HG03378 (cell line): Measurements from ENCODE around the gene ICE2.

ENCODE experiments used
- ATAC-seq: cut with Tn5 transposase; IDR thresholded peaks from one replicate; pipeline ENCODE4 v1.9.1; 2021; ENCODE audit warnings: mild to moderate bottlenecking, moderate library complexity; ENCODE audit not compliant: unreplicated experiment

ICE2 gene

DNA sequence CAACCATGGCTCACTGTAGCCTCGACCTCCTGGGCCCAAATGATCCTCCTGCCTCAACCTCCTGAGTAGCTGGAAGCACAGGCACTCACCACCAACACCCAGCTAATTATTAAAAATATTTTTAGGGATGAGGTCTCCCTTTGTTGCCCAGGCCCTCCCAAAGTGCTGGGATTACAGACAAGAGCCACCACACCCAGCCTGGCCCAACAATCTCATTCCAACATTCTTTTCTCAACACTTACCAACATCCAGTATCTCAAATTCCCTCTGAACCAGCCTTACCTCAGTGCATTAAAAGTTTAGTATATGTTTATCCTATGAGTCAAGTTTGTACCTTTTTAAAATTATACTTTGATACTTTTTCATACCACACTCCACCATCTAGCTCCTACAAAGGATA lies 106.2 kb downstream of the ICE2 start:
- ATAC-seq, result no peak

DNA sequence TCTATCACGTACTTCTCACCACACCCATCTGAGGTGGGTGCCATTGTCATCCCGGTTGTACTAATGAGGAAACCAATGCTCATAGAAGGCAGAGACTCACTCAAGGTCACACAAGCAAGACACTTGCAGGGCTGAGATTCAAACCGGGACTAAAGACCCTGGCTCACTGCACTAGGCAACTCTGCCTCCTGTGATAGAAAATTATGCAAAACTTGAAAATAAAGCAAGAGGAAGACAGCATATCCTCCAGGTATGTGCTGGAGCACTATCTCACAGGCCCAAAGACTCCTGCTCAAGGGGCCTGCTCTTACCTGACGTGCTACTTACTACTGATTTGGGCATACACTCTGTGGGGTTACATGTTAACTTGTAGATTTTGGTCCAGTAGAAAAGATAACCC lies 106.7 kb downstream of the ICE2 start:
- no peak for ATAC-seq

DNA sequence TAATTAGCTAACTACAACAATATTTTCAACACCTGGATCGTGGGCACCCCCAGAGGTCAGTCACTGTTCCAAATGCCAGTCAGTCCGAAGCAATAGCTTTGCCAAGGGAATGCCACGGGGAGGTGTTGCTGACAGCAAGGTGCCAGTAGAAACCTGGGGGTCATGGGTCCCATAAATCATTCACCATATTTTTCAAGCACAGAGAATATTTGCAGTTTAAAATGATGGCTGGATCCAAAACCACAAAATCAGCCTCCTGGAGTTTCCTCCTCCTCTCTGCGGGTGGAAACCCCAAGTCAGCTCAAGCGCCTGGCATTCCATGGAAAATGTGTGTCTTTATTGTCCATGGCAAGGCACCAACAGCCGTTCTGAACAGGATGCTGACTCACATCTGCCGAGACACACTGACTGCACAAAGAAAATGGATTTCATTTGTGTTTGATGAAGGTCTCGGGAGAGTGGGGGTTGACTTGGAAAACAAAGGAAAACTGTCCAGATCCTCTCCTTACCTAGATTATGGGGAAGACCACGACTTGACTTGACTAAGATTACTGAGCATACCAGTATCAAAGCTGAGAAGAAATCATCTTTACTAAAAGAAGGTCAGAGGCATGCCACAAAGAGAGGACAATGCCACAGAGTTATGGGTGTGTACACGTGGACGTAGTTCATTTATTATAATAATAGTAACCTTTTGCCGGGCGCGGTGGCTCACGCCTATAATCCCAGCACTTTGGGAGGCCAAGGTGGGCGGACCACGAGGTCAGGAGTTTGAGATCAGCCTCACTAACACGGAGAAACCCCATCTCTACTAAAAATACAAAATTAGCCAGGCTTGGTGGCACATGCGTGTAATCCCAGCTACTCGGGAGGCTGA lies 107.5 kb downstream of the ICE2 start:
- no peak for ATAC-seq

DNA sequence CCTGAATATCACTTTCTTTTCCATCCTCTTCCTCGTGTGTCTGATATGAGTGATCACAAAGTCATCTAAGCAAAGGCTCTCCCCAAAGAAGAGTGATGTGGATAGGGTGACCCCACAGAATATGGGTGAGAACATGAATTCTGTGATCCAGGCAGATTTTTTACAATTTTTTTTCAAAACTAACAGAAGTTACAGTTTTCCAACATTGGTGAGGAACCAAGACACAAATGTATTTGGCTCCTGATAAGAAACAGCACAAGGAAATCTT lies 108.1 kb downstream of the ICE2 start:
- no peak for ATAC-seq

- ATAC-seq, result no peak
Measured at GRCh38 chr15:60370105-60370868, 108.7 kb downstream of the ICE2 start.

GRCh38 chr15:60369696-60370095 lies 109.2 kb downstream of the ICE2 start:
- ATAC-seq, result no peak
